Stomach (tissue), 19 donors: ENCODE measurements around the gene SLC13A5. TPM values are rescaled to one million over a fixed set of nuclear protein-coding genes. Genes with fewer than 3 reads are reported as not detected.

Experiments used
- DNase-seq, 2 donors: peaks; one replicate each; pipeline versions ENCODE4 v3.0.0 to v3.0.0-alpha.2; 2013 to 2019
- H3K27ac ChIP-seq, 5 donors: fragments of 200-600 bp in 4 of 5; sonication (generic) in 4 of 5; one replicate each; pipeline ENCODE4 v1.5.1; 2013 to 2019; ENCODE audit warnings: mild to moderate bottlenecking in 1 of 5, moderate library complexity in 1 of 5
- H3K27me3 ChIP-seq, 3 donors: fragments of 200-600 bp; sonication (generic); one replicate each; pipeline ENCODE4 v1.5.1; 2017 to 2019; ENCODE audit warnings: mixed run types in 1 of 3
- H3K36me3 ChIP-seq, 4 donors: fragments of 200-600 bp; sonication (generic); 1 replicate in 3 of 4; 2 replicates in 1 of 4; pipeline ENCODE4 v1.5.1; 2016 to 2019
- H3K4me1 ChIP-seq, 4 donors: fragments of 200-600 bp; sonication (generic); one replicate each; pipeline ENCODE4 v1.5.1; 2016 to 2019
- H3K4me3 ChIP-seq, 4 donors: fragments of 200-600 bp; sonication (generic) in 3 of 4; one replicate each; pipeline ENCODE4 v1.5.1; 2016 to 2019; ENCODE audit warnings: mild to moderate bottlenecking in 1 of 4
- H3K9me3 ChIP-seq, 4 donors: fragments of 200-600 bp; sonication (generic); one replicate each; pipeline ENCODE4 v1.5.1; 2016 to 2019
- EP300 ChIP-seq: sonication (generic); formaldehyde crosslinking; IDR thresholded peaks from one replicate; pipeline ENCODE4 v1.6.1; 2017; ENCODE audit warnings: antibody characterized with exemption
- POLR2A ChIP-seq, 4 donors: fragments of 450-650 bp; IDR thresholded peaks; one replicate each; pipeline ENCODE4 v1.6.1; 2016; ENCODE audit warnings: antibody characterized with exemption in 4 of 4, control low read depth in 2 of 4, mild to moderate bottlenecking in 1 of 4, moderate library complexity in 1 of 4
- POLR2AphosphoS5 ChIP-seq, 3 donors: sonication (generic); formaldehyde crosslinking; IDR thresholded peaks; one replicate each; pipeline ENCODE4 v1.6.1; 2016; ENCODE audit warnings: antibody characterized with exemption in 3 of 3
- WGBS, 5 donors: extraction: QIAGEN DNeasy Blood & Tissue Kit in 3 of 5; methylation state at CpG; one replicate each; pipeline versions ENCODE4 v1.1.5 to v1.1.7; 2013 to 2018; 5-methylcytosine and 5-hydroxymethylcytosine counted together
- intact Hi-C: fragments of 100-400 bp; cut with DNase I; formaldehyde crosslinking; loops from one replicate; pipeline ENCODE4 v1.15.1; 2023; ENCODE audit warnings: low total_unique reads
- long read RNA-seq, 10 donors: transcript quantifications; one replicate each; lab custom pipeline, GENCODE V29; 2026
- polyA plus RNA-seq, 3 donors: library from polyadenylated mRNA; stranded (reverse); fragments of 200-250 nt; gene quantifications; one replicate each; pipeline ENCODE4 v1.2.3, GENCODE V29; 2013
- total RNA-seq, 5 donors: library from RNA; depleted of rRNA; stranded (reverse); fragments of >200 nt; gene quantifications; one replicate each; pipeline versions ENCODE4 v1.1.0 to v1.2.3, GENCODE V29; 2014 to 2016
- TF ChIP-seq, protein P1 (sequence below), 7 experiments: fragments of 450-650 bp in 4 of 7; fragments of 200-600 bp in 3 of 7; sonication (generic) in 3 of 7; IDR thresholded peaks; one replicate each; pipeline ENCODE4 v1.5.1; 2016 to 2019; ENCODE audit warnings: antibody characterized with exemption in 7 of 7, control low read depth in 2 of 7, mild to moderate bottlenecking in 1 of 7
- donor health status: healthy with polysubstance abuse.
- donor health status: Bipolar disorder and iron deficiency.
- donor health status: healthy.

Gene SLC13A5
- total RNA-seq = not detected
- polyA plus RNA-seq = 1 to 10 TPM in 1 of 3 donors, not detected in 2; 3.1 TPM
- long read RNA-seq, donor 1, full-length matches to known transcripts = 1 of 1 reads
- long read RNA-seq, donor 1, partial matches to known transcripts = 0 of 1 reads
- long read RNA-seq, donor 1, other reads (novel, unspliced or antisense) = 0 of 1 reads
- long read RNA-seq, donor 2 = 0 reads
- long read RNA-seq, donor 3 = 0 reads
- long read RNA-seq, donor 4 = 0 reads
- long read RNA-seq, donor 5 = 0 reads
- long read RNA-seq, donor 6 = 0 reads
- long read RNA-seq, donor 7, full-length matches to known transcripts = 1 of 1 reads
- long read RNA-seq, donor 7, partial matches to known transcripts = 0 of 1 reads
- long read RNA-seq, donor 7, other reads (novel, unspliced or antisense) = 0 of 1 reads
- long read RNA-seq, donor 8 = 0 reads
- long read RNA-seq, donor 9, full-length matches to known transcripts = 2 of 2 reads
- long read RNA-seq, donor 9, partial matches to known transcripts = 0 of 2 reads
- long read RNA-seq, donor 9, other reads (novel, unspliced or antisense) = 0 of 2 reads
- long read RNA-seq, donor 10 = 0 reads

DNA sequence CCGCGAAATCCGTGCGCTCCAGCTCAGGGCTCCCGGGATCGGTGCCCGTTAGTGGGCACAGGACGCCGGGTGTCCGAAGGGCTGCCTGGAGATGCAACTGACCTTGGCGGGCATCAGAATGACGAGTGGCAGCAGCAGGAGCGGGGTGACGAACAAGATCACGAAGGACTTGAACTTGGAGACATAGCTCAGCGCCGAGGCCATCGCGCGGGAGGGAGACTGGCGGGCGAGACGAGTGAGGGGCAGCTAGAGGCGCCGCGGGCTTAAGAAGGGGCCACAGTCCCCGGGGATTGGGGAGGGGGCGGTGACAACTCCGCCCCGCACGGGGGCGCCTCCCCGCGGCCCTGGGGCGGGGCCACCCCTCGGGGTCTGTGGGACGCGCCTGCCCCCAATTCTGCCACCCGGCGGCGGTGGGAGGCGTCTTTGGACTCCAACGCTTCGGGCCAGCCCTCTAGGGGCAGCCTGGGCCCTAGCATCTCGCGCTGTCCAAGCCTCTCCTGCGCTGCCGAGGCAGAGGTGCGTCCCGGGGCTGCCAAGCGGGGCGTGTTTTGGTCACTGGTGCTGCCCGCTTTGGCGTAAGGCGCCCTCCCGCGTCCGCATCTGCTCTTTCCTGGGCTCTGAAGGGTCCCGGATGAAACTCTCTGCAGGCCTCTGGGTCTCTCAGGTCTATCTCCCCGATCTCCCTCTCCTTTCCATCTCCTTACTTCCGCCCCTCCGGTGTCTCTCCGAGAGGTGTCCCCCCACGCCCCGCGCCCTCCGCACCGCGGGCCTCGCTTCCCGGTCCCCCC lies at the start of gene SLC13A5:
SLC13A5 (minus strand) TSS at position 240 of the 788 bp plus-strand sequence; CDS start at position 204, 36 bp downstream.
- Histone ChIP-seq H3K4me3 (peak within 1 kb of the TSS; percentile 14 to 45 (median 24)), H3K36me3 (no peaks in the 10 kb centered on the region), H3K27ac (no peak within 1 kb of the TSS), H3K9me3 (peaks cover 0 to 21% (median 9%) of the 10 kb centered on the region in 4 donors), H3K27me3 (peaks cover 0 to 67% (median 27%) of the 10 kb centered on the region in 3 donors), H3K4me1 (peaks cover 12 to 25% (median 23%) of the 10 kb centered on the region in 4 donors)
- DNase-seq = peak in 1 of 2 donors; percentile 58
- 3 to 8% (median 4%) methylated on average over 44 to 71 of the region's 71 CpGs for WGBS, 5 donors
- intact Hi-C loops = no loop called here
- TF ChIP-seq, protein P1, sequence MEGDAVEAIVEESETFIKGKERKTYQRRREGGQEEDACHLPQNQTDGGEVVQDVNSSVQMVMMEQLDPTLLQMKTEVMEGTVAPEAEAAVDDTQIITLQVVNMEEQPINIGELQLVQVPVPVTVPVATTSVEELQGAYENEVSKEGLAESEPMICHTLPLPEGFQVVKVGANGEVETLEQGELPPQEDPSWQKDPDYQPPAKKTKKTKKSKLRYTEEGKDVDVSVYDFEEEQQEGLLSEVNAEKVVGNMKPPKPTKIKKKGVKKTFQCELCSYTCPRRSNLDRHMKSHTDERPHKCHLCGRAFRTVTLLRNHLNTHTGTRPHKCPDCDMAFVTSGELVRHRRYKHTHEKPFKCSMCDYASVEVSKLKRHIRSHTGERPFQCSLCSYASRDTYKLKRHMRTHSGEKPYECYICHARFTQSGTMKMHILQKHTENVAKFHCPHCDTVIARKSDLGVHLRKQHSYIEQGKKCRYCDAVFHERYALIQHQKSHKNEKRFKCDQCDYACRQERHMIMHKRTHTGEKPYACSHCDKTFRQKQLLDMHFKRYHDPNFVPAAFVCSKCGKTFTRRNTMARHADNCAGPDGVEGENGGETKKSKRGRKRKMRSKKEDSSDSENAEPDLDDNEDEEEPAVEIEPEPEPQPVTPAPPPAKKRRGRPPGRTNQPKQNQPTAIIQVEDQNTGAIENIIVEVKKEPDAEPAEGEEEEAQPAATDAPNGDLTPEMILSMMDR (IDR thresholded peaks at IDR 0.05) = peak in 1 of 7 experiments; percentile 24
- no peak for TF ChIP-seq POLR2A (IDR thresholded peaks at IDR 0.05)
- no peak for TF ChIP-seq EP300
- no peak for TF ChIP-seq POLR2AphosphoS5 (IDR thresholded peaks at IDR 0.05)

DNA sequence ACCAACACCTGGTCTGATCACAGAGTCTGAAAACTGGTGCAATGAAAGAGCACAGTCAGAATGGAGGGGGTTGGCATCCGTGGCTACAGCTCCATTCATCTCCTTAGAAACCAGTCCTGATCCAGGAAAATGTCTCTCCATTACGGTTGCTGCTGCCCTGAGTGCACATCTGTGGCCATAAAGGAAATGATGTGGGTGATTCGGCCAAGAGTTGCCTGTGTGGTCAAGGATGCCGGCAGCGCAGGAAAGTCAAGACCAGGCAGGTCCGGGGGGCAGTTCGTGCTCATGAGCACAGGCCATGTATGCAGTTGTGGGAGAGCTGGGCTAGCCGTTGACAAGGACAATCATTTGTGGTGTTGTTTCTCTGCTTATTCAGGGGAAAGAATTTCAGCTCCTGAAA lies 48.6 kb upstream of the SLC13A5 start:
- no peak for DNase-seq
- TF ChIP-seq POLR2A (IDR thresholded peaks at IDR 0.05) (no peak), EP300 (no peak), POLR2AphosphoS5 (IDR thresholded peaks at IDR 0.05) (no peak)
- TF ChIP-seq, protein P1 (IDR thresholded peaks at IDR 0.05) = no peak
- H3K4me3 ChIP-seq = no peak overlapping the region
- WGBS, 5 donors = 87 to 91% (median 90%) methylated on average over 8 of the region's 8 CpGs
- peaks cover 7 to 91% (median 88%) of the 10 kb centered on the region in 4 donors for H3K36me3 ChIP-seq
- intact Hi-C loops = no loop called here
- peaks cover 0 to 5% (median 0%) of the 10 kb centered on the region in 4 donors for H3K9me3 ChIP-seq
- H3K27me3 ChIP-seq = no peaks in the 10 kb centered on the region
- H3K27ac ChIP-seq = no peak overlapping the region
- H3K4me1 ChIP-seq = peaks cover 5 to 18% (median 14%) of the 10 kb centered on the region in 4 donors

DNA sequence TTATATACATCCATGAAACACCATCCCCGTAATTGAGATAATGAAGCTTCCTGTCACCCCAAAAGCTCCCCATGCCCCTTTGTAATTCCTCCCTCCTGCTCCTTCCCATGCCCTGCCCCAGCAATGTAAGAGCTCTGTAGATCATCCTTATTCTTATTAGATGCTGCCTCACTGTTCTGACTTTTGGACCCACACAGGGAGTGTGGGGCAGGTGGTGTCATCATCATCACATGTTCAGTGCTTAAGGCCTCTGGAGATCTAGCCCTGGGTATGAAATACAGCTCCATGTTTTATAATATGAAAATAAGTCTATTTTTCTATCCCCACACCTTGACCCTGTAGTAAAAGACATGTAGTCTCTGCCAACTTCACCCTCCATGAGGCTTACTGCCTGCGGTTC lies 44.6 kb upstream of the SLC13A5 start:
- intact Hi-C loops = no loop called here
- Histone ChIP-seq H3K27ac (no peak overlapping the region), H3K9me3 (no peaks in the 10 kb centered on the region), H3K36me3 (peaks cover 0 to 51% (median 48%) of the 10 kb centered on the region in 4 donors), H3K4me3 (no peak overlapping the region), H3K4me1 (peaks cover 11 to 51% (median 38%) of the 10 kb centered on the region in 4 donors), H3K27me3 (no peaks in the 10 kb centered on the region)
- DNase-seq = no peak
- 89 to 98% (median 96%) methylated on average over 2 of the region's 2 CpGs for WGBS, 5 donors
- TF ChIP-seq, protein P1 (IDR thresholded peaks at IDR 0.05) = no peak
- TF ChIP-seq POLR2AphosphoS5 (IDR thresholded peaks at IDR 0.05) = no peak
- no peak for TF ChIP-seq POLR2A (IDR thresholded peaks at IDR 0.05)
- TF ChIP-seq EP300 = no peak
